HepG2 (cell line): ENCODE data around the gene TMEM98.

Source experiments
- GATA4 ChIP-seq: sonication (generic); IDR thresholded peaks from 2 replicates; pipeline ENCODE4 v1.6.1; 2016; ENCODE audit warnings: antibody characterized with exemption, low read depth, borderline replicate concordance
- POLR2A ChIP-seq, 2 experiments: IDR thresholded peaks; 2 replicates each; pipeline ENCODE4 v1.6.1; 2011; ENCODE audit warnings: low read depth in 2 of 2, low read length in 2 of 2, mild to moderate bottlenecking in 1 of 2, moderate library complexity in 1 of 2; ENCODE audit not compliant: insufficient read depth in 1 of 2
- SMC3 ChIP-seq: IDR thresholded peaks from 2 replicates; pipeline ENCODE4 v1.6.1; 2011; ENCODE audit warnings: low read length, improper control_type of control experiment
- TARDBP ChIP-seq: sonication (generic); formaldehyde crosslinking; IDR thresholded peaks from 2 replicates; pipeline ENCODE4 v1.8.0; 2022; ENCODE audit warnings: mild to moderate bottlenecking, missing genetic modification reagents
- ZNF468 ChIP-seq: sonication (generic); formaldehyde crosslinking; IDR thresholded peaks from 2 replicates; pipeline ENCODE4 v1.8.0; 2022; ENCODE audit warnings: mild to moderate bottlenecking, moderate library complexity, missing genetic modification reagents
- ZNF660 ChIP-seq: sonication (generic); formaldehyde crosslinking; IDR thresholded peaks from 2 replicates; pipeline ENCODE4 v1.5.1; 2020; ENCODE audit warnings: mild to moderate bottlenecking, low read depth, missing genetic modification reagents, borderline replicate concordance

- TF ChIP-seq POLR2A (IDR thresholded peaks at IDR 0.05; ENCODE audit: insufficient read depth in 1 of 2, low read depth in 2 of 2, low read length in 2 of 2) (no peak), SMC3 (no peak), GATA4 (no peak), TARDBP (CRISPR knock-in tag) (no peak), ZNF660 (no peak), ZNF468 (CRISPR knock-in tag) (no peak)
These were observed 48.2 kb downstream of the TMEM98 start for GRCh38 chr17:32976131-32976530.
